ENCODE measurements around the gene EME1.

EME1 gene

DNA sequence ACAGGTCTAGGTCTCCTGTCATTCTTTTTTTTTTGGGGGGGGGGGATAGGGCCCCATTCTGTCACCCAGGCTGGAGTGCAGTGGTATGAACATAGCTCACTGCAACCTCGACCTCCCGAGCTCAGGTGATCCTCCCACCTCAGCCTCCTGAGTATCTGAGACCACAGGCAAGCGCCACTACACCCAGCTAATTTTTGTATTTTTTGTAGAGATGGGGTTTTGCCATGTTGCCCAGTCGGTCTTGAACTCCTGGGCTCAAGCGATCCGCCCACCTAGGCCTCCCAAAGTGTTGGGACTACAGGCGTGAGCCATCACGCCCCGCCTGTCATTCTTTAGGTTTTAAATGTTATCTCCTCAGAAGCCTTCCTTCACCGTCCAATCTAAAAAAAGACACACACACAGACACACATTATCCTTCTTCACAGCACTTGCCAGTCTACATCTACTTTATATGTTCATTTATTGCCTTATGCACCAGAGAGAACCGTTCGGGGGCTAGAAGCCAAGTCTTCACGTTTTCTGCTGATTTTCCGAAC is 739 bp upstream of the EME1 start:
- Histone ChIP-seq H3K4me2 (ENCODE audit: low read length) (peak overlapping the region; percentile 95), H3K27ac (ENCODE audit: low read depth, low read length) (peak overlapping the region; percentile 83), H3K36me3 (ENCODE audit: control insufficient read depth, low read length) (peaks cover 75% of the 10 kb centered on the region), H3K27me3 (ENCODE audit: control insufficient read depth, low read length) (no peaks in the 10 kb centered on the region), H3K4me3 (ENCODE audit: low read length) (peak overlapping the region; percentile 95), H3F3A (ENCODE audit: control insufficient read depth, insufficient read depth) (no peaks in the 10 kb centered on the region), H3K79me2 (ENCODE audit: control insufficient read depth, low read length) (peaks cover 36% of the 10 kb centered on the region), H3K9me3 (ENCODE audit: control insufficient read depth, insufficient read depth, low read length) (no peaks in the 10 kb centered on the region), H3K9me2 (replicated peaks; ENCODE audit: control insufficient read depth, low read length) (no peaks in the 10 kb centered on the region), H4K20me1 (ENCODE audit: control insufficient read depth, insufficient read depth, low read depth, low read length) (no peaks in the 10 kb centered on the region), H3K4me1 (ENCODE audit: control insufficient read depth, low read length) (peaks cover 21% of the 10 kb centered on the region)
- no peak for TF ChIP-seq CTCF (IDR thresholded peaks at IDR 0.05; ENCODE audit: low read depth, low read length, poor library complexity, severe bottlenecking)

DNA sequence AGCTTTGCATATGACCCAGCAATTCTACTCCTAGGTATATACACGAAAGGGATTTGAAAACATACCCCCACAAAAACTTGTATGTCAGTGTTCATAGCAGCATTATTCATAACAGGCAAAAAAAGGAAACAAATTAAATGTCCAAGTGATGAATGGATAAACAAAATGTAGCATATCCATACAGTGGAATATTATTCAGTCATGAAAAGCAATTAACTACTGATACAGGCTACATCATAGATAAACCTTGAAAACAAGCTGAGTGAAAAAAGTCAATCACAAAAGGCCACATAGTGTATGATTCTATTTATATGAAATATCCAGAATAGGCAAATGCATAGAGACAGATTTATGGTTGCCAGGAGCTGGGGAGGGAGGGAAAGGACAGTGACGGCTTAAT is 676 bp downstream of the EME1 start:
- H3K4me2 ChIP-seq (ENCODE audit: low read length): peak overlapping the region; percentile 95
- no peaks in the 10 kb centered on the region for H4K20me1 ChIP-seq (ENCODE audit: control insufficient read depth, insufficient read depth, low read depth, low read length)
- H3K9me3 ChIP-seq (ENCODE audit: control insufficient read depth, insufficient read depth, low read length): no peaks in the 10 kb centered on the region
- peaks cover 36% of the 10 kb centered on the region for H3K79me2 ChIP-seq (ENCODE audit: control insufficient read depth, low read length)
- H3K27ac ChIP-seq (ENCODE audit: low read depth, low read length): peak overlapping the region; percentile 83
- H3K4me3 ChIP-seq (ENCODE audit: low read length): peak overlapping the region; percentile 95
- no peaks in the 10 kb centered on the region for H3K9me2 ChIP-seq (replicated peaks; ENCODE audit: control insufficient read depth, low read length)
- peaks cover 69% of the 10 kb centered on the region for H3K36me3 ChIP-seq (ENCODE audit: control insufficient read depth, low read length)
- no peaks in the 10 kb centered on the region for H3K27me3 ChIP-seq (ENCODE audit: control insufficient read depth, low read length)
- peaks cover 21% of the 10 kb centered on the region for H3K4me1 ChIP-seq (ENCODE audit: control insufficient read depth, low read length)
- TF ChIP-seq EZH2phosphoT487 (IDR thresholded peaks at IDR 0.05; ENCODE audit: borderline replicate concordance, low read length): no peak
- TF ChIP-seq CTCF (IDR thresholded peaks at IDR 0.05; ENCODE audit: low read depth, low read length, poor library complexity, severe bottlenecking): no peak
- no peaks in the 10 kb centered on the region for H3F3A ChIP-seq (ENCODE audit: control insufficient read depth, insufficient read depth)

DNA sequence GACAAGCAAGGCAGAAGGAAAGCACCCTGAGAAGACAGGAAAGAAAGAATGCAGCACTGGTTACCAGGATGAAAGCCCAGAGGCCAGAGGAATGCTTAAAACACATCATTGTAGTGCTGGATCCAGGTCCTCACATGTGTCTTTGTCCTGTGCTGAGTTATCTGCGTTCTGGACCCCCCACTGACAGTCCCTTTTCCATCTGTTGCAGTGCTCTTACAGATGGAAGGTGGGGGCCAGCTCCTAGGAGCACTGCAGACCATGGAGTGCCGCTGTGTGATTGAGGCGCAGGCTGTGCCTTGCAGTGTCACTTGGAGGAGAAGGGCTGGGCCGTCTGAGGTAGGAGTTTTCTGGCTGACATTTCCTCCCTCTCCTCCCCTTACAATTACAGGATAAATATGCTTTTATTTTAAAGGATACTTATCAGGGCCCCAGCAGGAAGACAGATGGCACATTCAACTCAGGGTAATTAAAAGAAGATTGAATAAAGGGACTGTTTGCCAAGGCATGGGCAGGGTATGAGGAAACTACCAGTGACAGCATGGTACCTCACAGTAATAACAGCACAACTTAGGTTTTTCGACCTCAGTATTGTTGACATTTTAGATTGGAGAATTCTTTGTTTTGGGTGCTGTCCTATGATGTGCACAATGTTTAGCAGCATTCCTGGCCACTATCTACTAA is 3.0 kb downstream of the EME1 start:
- TF ChIP-seq CTCF (IDR thresholded peaks at IDR 0.05; ENCODE audit: low read depth, low read length, poor library complexity, severe bottlenecking) (no peak), EZH2phosphoT487 (IDR thresholded peaks at IDR 0.05; ENCODE audit: borderline replicate concordance, low read length) (no peak)
- no peak overlapping the region for H3K27ac ChIP-seq (ENCODE audit: low read depth, low read length)
- peaks cover 21% of the 10 kb centered on the region for H3K4me1 ChIP-seq (ENCODE audit: control insufficient read depth, low read length)
- H3K4me2 ChIP-seq (ENCODE audit: low read length): no peak overlapping the region
- no peak overlapping the region for H3K4me3 ChIP-seq (ENCODE audit: low read length)
- H3K9me2 ChIP-seq (replicated peaks; ENCODE audit: control insufficient read depth, low read length): no peaks in the 10 kb centered on the region
- no peaks in the 10 kb centered on the region for H4K20me1 ChIP-seq (ENCODE audit: control insufficient read depth, insufficient read depth, low read depth, low read length)
- H3K9me3 ChIP-seq (ENCODE audit: control insufficient read depth, insufficient read depth, low read length): no peaks in the 10 kb centered on the region
- peaks cover 28% of the 10 kb centered on the region for H3K79me2 ChIP-seq (ENCODE audit: control insufficient read depth, low read length)
- H3K27me3 ChIP-seq (ENCODE audit: control insufficient read depth, low read length): no peaks in the 10 kb centered on the region
- H3F3A ChIP-seq (ENCODE audit: control insufficient read depth, insufficient read depth): no peaks in the 10 kb centered on the region
- peaks cover 69% of the 10 kb centered on the region for H3K36me3 ChIP-seq (ENCODE audit: control insufficient read depth, low read length)
